Aorta (tissue), 4 donors: ENCODE results near the gene ZNF782. TPM values are rescaled to one million over a fixed set of nuclear protein-coding genes. Genes with fewer than 3 reads are reported as not detected.

ENCODE experiments used
- polyA plus RNA-seq, 2 donors: library from polyadenylated mRNA; stranded (reverse); fragments of 200-250 nt; gene quantifications; one replicate each; pipeline ENCODE4 v1.2.3, GENCODE V29; 2013
- total RNA-seq, 2 donors: library from RNA; stranded (reverse); fragmentation: NEBNext Ultra II Directional; extraction: Animal tissue kit (Norgen Biotek cat#: 25700); gene quantifications; one replicate each; pipeline ENCODE4 v1.2.1, GENCODE V29; 2021
- donor health status: healthy with polysubstance abuse.
- donor health status: Bipolar disorder and iron deficiency.
- donor health status: DM: no; HTN: no; CAD: no.
- donor health status: DM: yes; HTN: yes; CAD: no.

ZNF782 gene
- total and polyA plus RNA-seq, 4 donors: 1.1 to 9.5 (median 4.5) TPM

Other genes with a start within 250 kb of the ZNF782 start
- gene CDC14B, start 234.7 kb downstream of the ZNF782 start, total RNA-seq: 10 to 100 TPM; 27.9 to 37.9 TPM
- gene CDC14B, start 234.7 kb downstream of the ZNF782 start, polyA plus RNA-seq: 10 to 100 TPM; 12.8 to 22.9 TPM
- gene PRXL2C, start 199.2 kb downstream of the ZNF782 start, total RNA-seq: 10 to 100 TPM; 21.0 to 23.6 TPM
- 10 to 100 TPM; 10.6 to 16.2 TPM for gene PRXL2C, start 199.2 kb downstream of the ZNF782 start, polyA plus RNA-seq
- 10 to 100 TPM; 10.6 to 15.8 TPM for gene ZNF510, start 76.4 kb downstream of the ZNF782 start, total RNA-seq
- 1 to 10 TPM; 3.5 to 4.1 TPM for gene ZNF510, start 76.4 kb downstream of the ZNF782 start, polyA plus RNA-seq
- not detected for gene NUTM2G, start 74.3 kb upstream of the ZNF782 start, total RNA-seq
- not detected for gene NUTM2G, start 74.3 kb upstream of the ZNF782 start, polyA plus RNA-seq
- not detected for gene CTSV, start 184.6 kb upstream of the ZNF782 start, total RNA-seq
- gene CTSV, start 184.6 kb upstream of the ZNF782 start, polyA plus RNA-seq: 1 to 10 TPM in 1 of 2 donors, not detected in 1; 2.3 TPM